ENCODE measurements around the gene SLC8B1. TPM values are rescaled to one million over a fixed set of nuclear protein-coding genes. Genes with fewer than 3 reads are reported as not detected.

SLC8B1 gene
- total and polyA plus RNA-seq, 4 donors: 9.9 to 23.8 (median 14.2) TPM

- Histone ChIP-seq H3K9me3 (ENCODE audit: control insufficient read depth in 4 of 4, low read length in 3 of 4) (no peaks in the 10 kb centered on the region), H3K4me1 (ENCODE audit: control insufficient read depth in 4 of 4, insufficient read depth in 4 of 4, low read length in 3 of 4) (no peaks in the 10 kb centered on the region), H3K27me3 (ENCODE audit: control insufficient read depth in 4 of 4, insufficient read depth in 4 of 4, low read length in 3 of 4) (no peaks in the 10 kb centered on the region), H3K4me3 (ENCODE audit: low read depth in 1 of 3, low read length in 3 of 3) (no peak overlapping the region), H3K9ac (ENCODE audit: low read depth in 1 of 2, low read length in 2 of 2) (no peak overlapping the region), H3K36me3 (ENCODE audit: control insufficient read depth in 4 of 4, insufficient read depth in 3 of 4, low read depth in 1 of 4, low read length in 3 of 4) (peaks cover 6 to 11% (median 7%) of the 10 kb centered on the region in 4 donors), H3K27ac (ENCODE audit: low read depth in 1 of 2, low read length in 2 of 2) (no peak overlapping the region)
- no peak for TF ChIP-seq CTCF (IDR thresholded peaks at IDR 0.05; ENCODE audit: low read depth, low read length, missing input control)
- TF ChIP-seq HNF4A (conservative IDR thresholded peaks at IDR 0.05): no peak
- no peak for TF ChIP-seq FOXA2 (IDR thresholded peaks at IDR 0.05)
- no peak for DNase-seq (ENCODE audit: low spot score)
- 94% methylated on average over 4 of the region's 4 CpGs for WGBS
Measured at GRCh38 chr12:113374823-113375428, 40.0 kb upstream of the SLC8B1 start.

GRCh38 chr12:113373969-113374368 is 39.1 kb upstream of the SLC8B1 start:
- Histone ChIP-seq H3K4me3 (ENCODE audit: low read depth in 1 of 3, low read length in 3 of 3) (no peak overlapping the region), H3K4me1 (ENCODE audit: control insufficient read depth in 4 of 4, insufficient read depth in 4 of 4, low read length in 3 of 4) (no peaks in the 10 kb centered on the region), H3K9ac (ENCODE audit: low read depth in 1 of 2, low read length in 2 of 2) (no peak overlapping the region), H3K36me3 (ENCODE audit: control insufficient read depth in 4 of 4, insufficient read depth in 3 of 4, low read depth in 1 of 4, low read length in 3 of 4) (peaks cover 6 to 11% (median 7%) of the 10 kb centered on the region in 4 donors), H3K27me3 (ENCODE audit: control insufficient read depth in 4 of 4, insufficient read depth in 4 of 4, low read length in 3 of 4) (no peaks in the 10 kb centered on the region), H3K27ac (ENCODE audit: low read depth in 1 of 2, low read length in 2 of 2) (no peak overlapping the region), H3K9me3 (ENCODE audit: control insufficient read depth in 4 of 4, low read length in 3 of 4) (no peaks in the 10 kb centered on the region)
- peak; percentile 62 for DNase-seq (ENCODE audit: low spot score)
- TF ChIP-seq TAF1 (conservative IDR thresholded peaks at IDR 0.05): no peak
- no peak for TF ChIP-seq GABPA (IDR thresholded peaks at IDR 0.05 in 1 of 2, conservative IDR thresholded peaks at IDR 0.05 in 1 of 2)
- TF ChIP-seq CTCF (IDR thresholded peaks at IDR 0.05; ENCODE audit: low read depth, low read length, missing input control): no peak
- TF ChIP-seq YY1 (IDR thresholded peaks at IDR 0.05): no peak
- no peak for TF ChIP-seq JUND (IDR thresholded peaks at IDR 0.05)
- TF ChIP-seq HNF4A (conservative IDR thresholded peaks at IDR 0.05): no peak
- TF ChIP-seq ATF3 (IDR thresholded peaks at IDR 0.05): no peak
- TF ChIP-seq RXRA (IDR thresholded peaks at IDR 0.05): no peak
- no peak for TF ChIP-seq MAX (IDR thresholded peaks at IDR 0.05)
- no peak for TF ChIP-seq FOXA1 (IDR thresholded peaks at IDR 0.05)
- no peak for TF ChIP-seq SP1 (IDR thresholded peaks at IDR 0.05)
- TF ChIP-seq RAD21 (IDR thresholded peaks at IDR 0.05): no peak
- TF ChIP-seq NR2F2 (IDR thresholded peaks at IDR 0.05): no peak
- TF ChIP-seq FOXA2 (IDR thresholded peaks at IDR 0.05): no peak
- TF ChIP-seq ZBTB33 (IDR thresholded peaks at IDR 0.05): no peak
- no peak for TF ChIP-seq HNF4G (IDR thresholded peaks at IDR 0.05)
- TF ChIP-seq, protein P1, sequence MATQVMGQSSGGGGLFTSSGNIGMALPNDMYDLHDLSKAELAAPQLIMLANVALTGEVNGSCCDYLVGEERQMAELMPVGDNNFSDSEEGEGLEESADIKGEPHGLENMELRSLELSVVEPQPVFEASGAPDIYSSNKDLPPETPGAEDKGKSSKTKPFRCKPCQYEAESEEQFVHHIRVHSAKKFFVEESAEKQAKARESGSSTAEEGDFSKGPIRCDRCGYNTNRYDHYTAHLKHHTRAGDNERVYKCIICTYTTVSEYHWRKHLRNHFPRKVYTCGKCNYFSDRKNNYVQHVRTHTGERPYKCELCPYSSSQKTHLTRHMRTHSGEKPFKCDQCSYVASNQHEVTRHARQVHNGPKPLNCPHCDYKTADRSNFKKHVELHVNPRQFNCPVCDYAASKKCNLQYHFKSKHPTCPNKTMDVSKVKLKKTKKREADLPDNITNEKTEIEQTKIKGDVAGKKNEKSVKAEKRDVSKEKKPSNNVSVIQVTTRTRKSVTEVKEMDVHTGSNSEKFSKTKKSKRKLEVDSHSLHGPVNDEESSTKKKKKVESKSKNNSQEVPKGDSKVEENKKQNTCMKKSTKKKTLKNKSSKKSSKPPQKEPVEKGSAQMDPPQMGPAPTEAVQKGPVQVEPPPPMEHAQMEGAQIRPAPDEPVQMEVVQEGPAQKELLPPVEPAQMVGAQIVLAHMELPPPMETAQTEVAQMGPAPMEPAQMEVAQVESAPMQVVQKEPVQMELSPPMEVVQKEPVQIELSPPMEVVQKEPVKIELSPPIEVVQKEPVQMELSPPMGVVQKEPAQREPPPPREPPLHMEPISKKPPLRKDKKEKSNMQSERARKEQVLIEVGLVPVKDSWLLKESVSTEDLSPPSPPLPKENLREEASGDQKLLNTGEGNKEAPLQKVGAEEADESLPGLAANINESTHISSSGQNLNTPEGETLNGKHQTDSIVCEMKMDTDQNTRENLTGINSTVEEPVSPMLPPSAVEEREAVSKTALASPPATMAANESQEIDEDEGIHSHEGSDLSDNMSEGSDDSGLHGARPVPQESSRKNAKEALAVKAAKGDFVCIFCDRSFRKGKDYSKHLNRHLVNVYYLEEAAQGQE (IDR thresholded peaks at IDR 0.05): no peak
- no peak for TF ChIP-seq EGR1 (IDR thresholded peaks at IDR 0.05; ENCODE audit: low read depth in 2 of 2)
- WGBS: 89% methylated on average over 3 of the region's 3 CpGs
